ENCODE measurements around the gene KPNA6. TPM values are rescaled to one million over a fixed set of nuclear protein-coding genes. Genes with fewer than 3 reads are reported as not detected.
"Not testable (repeated sequence)": the region's sequence is repeated elsewhere in the genome, so short reads cannot be mapped to it uniquely, and the experiment has no call there.

KPNA6 gene
- total RNA-seq, 1 experiment from 2014 or later, result 86.9 TPM

DNA sequence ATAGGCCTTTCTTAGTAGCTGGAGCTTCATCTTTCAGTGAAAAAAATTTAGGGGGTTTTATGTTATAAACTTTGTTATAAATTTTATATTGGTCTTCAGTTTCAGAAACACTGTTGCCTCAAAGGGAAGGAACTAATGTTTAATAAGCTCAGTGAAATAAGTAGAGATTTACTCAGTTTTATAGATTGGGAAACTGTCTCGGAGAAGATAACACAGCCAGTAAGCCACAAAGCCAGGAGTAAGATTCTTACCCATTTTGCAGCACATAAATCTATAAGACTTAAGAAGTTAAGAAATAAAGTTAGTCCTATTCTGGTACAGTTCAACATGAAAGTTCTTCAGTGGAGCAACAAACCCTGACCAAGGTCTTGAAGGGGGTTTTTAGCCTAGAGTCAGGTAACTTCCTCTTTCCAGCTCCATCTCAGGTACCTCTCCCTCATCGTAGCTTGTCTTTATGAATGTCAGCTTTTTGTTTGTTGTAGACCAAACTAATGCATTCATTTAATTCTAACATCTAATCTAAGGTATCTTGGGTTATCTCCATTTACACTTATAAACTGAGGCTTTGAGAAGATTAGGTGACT, 3.3 kb downstream of the KPNA6 start:
- ChIA-PET CTCF (interaction anchor here (0.6 to 1.7 kb wide), 5 partner anchors 22 to 322 kb away, joined by 3 to 6 read pairs (median 3); no protein-coding TSS in a partner anchor), POLR2A (interaction anchor here (0.6 to 2.2 kb wide), 6 partner anchors 8 to 68 kb away, joined by 3 to 11 read pairs (median 4); partner anchors contain the start of genes TMEM39B and TXLNA)
- intact Hi-C loops (cut with micrococcal nuclease), result no loop called here
- no TSS peak for BruUV-seq (replicated peaks)
- peaks cover 22% of the 10 kb centered on the region for H3K36me3 Mint-ChIP-seq (ENCODE audit: insufficient read depth, unreplicated experiment)
- H3K4me1 Mint-ChIP-seq (ENCODE audit: insufficient read depth, unreplicated experiment), result peaks cover 11% of the 10 kb centered on the region
- no peaks in the 10 kb centered on the region for H3K9me3 Mint-ChIP-seq (ENCODE audit: unreplicated experiment)
- peak overlapping the region; percentile 49 for H3K27ac Mint-ChIP-seq (ENCODE audit: low read depth, unreplicated experiment)
- H3K4me3 Mint-ChIP-seq (ENCODE audit: unreplicated experiment), result no peak overlapping the region
- DNase-seq (ENCODE audit: unreplicated experiment), result no peak
- TF ChIP-seq, protein P1, sequence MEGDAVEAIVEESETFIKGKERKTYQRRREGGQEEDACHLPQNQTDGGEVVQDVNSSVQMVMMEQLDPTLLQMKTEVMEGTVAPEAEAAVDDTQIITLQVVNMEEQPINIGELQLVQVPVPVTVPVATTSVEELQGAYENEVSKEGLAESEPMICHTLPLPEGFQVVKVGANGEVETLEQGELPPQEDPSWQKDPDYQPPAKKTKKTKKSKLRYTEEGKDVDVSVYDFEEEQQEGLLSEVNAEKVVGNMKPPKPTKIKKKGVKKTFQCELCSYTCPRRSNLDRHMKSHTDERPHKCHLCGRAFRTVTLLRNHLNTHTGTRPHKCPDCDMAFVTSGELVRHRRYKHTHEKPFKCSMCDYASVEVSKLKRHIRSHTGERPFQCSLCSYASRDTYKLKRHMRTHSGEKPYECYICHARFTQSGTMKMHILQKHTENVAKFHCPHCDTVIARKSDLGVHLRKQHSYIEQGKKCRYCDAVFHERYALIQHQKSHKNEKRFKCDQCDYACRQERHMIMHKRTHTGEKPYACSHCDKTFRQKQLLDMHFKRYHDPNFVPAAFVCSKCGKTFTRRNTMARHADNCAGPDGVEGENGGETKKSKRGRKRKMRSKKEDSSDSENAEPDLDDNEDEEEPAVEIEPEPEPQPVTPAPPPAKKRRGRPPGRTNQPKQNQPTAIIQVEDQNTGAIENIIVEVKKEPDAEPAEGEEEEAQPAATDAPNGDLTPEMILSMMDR (IDR thresholded peaks at IDR 0.05; ENCODE audit: unreplicated experiment), result no peak
- H3K27me3 Mint-ChIP-seq (ENCODE audit: insufficient read depth, unreplicated experiment), result no peaks in the 10 kb centered on the region

- POLR2A ChIA-PET, result interaction anchor here (0.8 to 2.2 kb wide), 4 partner anchors 8 to 46 kb away, joined by 3 to 11 read pairs (median 4); partner anchors contain the start of gene TMEM39B
- intact Hi-C loops (cut with micrococcal nuclease), result no loop called here
- BruUV-seq (replicated peaks), result no TSS peak
Measured at GRCh38 chr1:32111789-32112188, 3.9 kb downstream of the KPNA6 start.

GRCh38 chr1:32112806-32113375, 5.0 kb downstream of the KPNA6 start:
- intact Hi-C loops (cut with micrococcal nuclease), result no loop called here
- TF ChIP-seq, protein P1 (IDR thresholded peaks at IDR 0.05; ENCODE audit: unreplicated experiment), result no peak
- no TSS peak for BruUV-seq (replicated peaks)
- ChIA-PET POLR2A (interaction anchor here (1.6 to 2.2 kb wide), 2 partner anchors 15 to 40 kb away, joined by 4 to 11 read pairs; partner anchors contain the start of gene TMEM39B), CTCF (interaction anchor here (0.7 to 1.0 kb wide), 2 partner anchors 9 to 48 kb away, joined by 3 to 4 read pairs; no protein-coding TSS in a partner anchor)
- Mint-ChIP-seq H3K4me3 (ENCODE audit: unreplicated experiment) (no peak overlapping the region), H3K27me3 (ENCODE audit: insufficient read depth, unreplicated experiment) (no peaks in the 10 kb centered on the region), H3K4me1 (ENCODE audit: insufficient read depth, unreplicated experiment) (peaks cover 15% of the 10 kb centered on the region), H3K9me3 (ENCODE audit: unreplicated experiment) (no peaks in the 10 kb centered on the region), H3K27ac (ENCODE audit: low read depth, unreplicated experiment) (no peak overlapping the region), H3K36me3 (ENCODE audit: insufficient read depth, unreplicated experiment) (peaks cover 21% of the 10 kb centered on the region)
- DNase-seq (ENCODE audit: unreplicated experiment), result no peak

More at GRCh38 chr1:32111789-32112188, 3.9 kb downstream of the KPNA6 start:
- CTCF ChIA-PET, result interaction anchor here (0.6 to 1.7 kb wide), 7 partner anchors 10 to 323 kb away, joined by 3 to 8 read pairs (median 3); no protein-coding TSS in a partner anchor
- Mint-ChIP-seq H3K27me3 (ENCODE audit: insufficient read depth, unreplicated experiment) (no peaks in the 10 kb centered on the region), H3K4me1 (ENCODE audit: insufficient read depth, unreplicated experiment) (peaks cover 15% of the 10 kb centered on the region), H3K9me3 (ENCODE audit: unreplicated experiment) (no peaks in the 10 kb centered on the region), H3K4me3 (ENCODE audit: unreplicated experiment) (no peak overlapping the region), H3K36me3 (ENCODE audit: insufficient read depth, unreplicated experiment) (peaks cover 22% of the 10 kb centered on the region), H3K27ac (ENCODE audit: low read depth, unreplicated experiment) (peak overlapping the region; percentile 49)
- DNase-seq (ENCODE audit: unreplicated experiment), result no peak
- TF ChIP-seq, protein P1 (IDR thresholded peaks at IDR 0.05; ENCODE audit: unreplicated experiment), result no peak

GRCh38 chr1:32113436-32113835, 5.6 kb downstream of the KPNA6 start:
- Mint-ChIP-seq H3K36me3 (ENCODE audit: insufficient read depth, unreplicated experiment) (peaks cover 23% of the 10 kb centered on the region), H3K4me1 (ENCODE audit: insufficient read depth, unreplicated experiment) (peaks cover 15% of the 10 kb centered on the region)
- intact Hi-C loops (cut with micrococcal nuclease); H3K27ac Mint-ChIP-seq (ENCODE audit: low read depth, unreplicated experiment); DNase-seq (ENCODE audit: unreplicated experiment); BruUV-seq (replicated peaks); H3K27me3 Mint-ChIP-seq (ENCODE audit: insufficient read depth, unreplicated experiment); H3K4me3 Mint-ChIP-seq (ENCODE audit: unreplicated experiment); H3K9me3 Mint-ChIP-seq (ENCODE audit: unreplicated experiment): not testable (repeated sequence)
- ChIA-PET POLR2A (interaction anchor here (1.6 kb wide), 1 partner anchor 14 kb away, joined by 4 read pairs; no protein-coding TSS in a partner anchor), CTCF (interaction anchor here (0.7 kb wide), 1 partner anchor 47 kb away, joined by 3 read pairs; no protein-coding TSS in a partner anchor)
